Ishikawa (cell line): ENCODE results near the gene C2orf81.

ENCODE experiments used
- CEBPB ChIP-seq: IDR thresholded peaks from 2 replicates; pipeline ENCODE4 v1.6.1; 2012
- CREB1 ChIP-seq: IDR thresholded peaks from 2 replicates; pipeline ENCODE4 v1.6.1; 2012; ENCODE audit warnings: low read depth
- EGR1 ChIP-seq: IDR thresholded peaks from 2 replicates; pipeline ENCODE4 v1.6.1; 2012
- EP300 ChIP-seq: IDR thresholded peaks from 2 replicates; pipeline ENCODE4 v1.6.1; 2012; ENCODE audit warnings: borderline replicate concordance
- FOXM1 ChIP-seq: IDR thresholded peaks from 2 replicates; pipeline ENCODE4 v1.6.1; 2012; ENCODE audit warnings: low read depth, borderline replicate concordance
- MAX ChIP-seq: IDR thresholded peaks from 2 replicates; pipeline ENCODE4 v1.6.1; 2012
- NFIC ChIP-seq: IDR thresholded peaks from 2 replicates; pipeline ENCODE4 v1.6.1; 2012
- RAD21 ChIP-seq: IDR thresholded peaks from 2 replicates; pipeline ENCODE4 v1.6.1; 2012; ENCODE audit warnings: low read depth
- REST ChIP-seq: IDR thresholded peaks from 2 replicates; pipeline ENCODE4 v1.6.1; 2012; ENCODE audit warnings: low read depth, mild to moderate bottlenecking
- TAF1 ChIP-seq: IDR thresholded peaks from 2 replicates; pipeline ENCODE4 v1.6.1; 2012; ENCODE audit warnings: low read depth, mild to moderate bottlenecking
- TCF12 ChIP-seq: IDR thresholded peaks from 2 replicates; pipeline ENCODE4 v1.6.1; 2012; ENCODE audit warnings: low read depth
- TEAD4 ChIP-seq: IDR thresholded peaks from 2 replicates; pipeline ENCODE4 v1.6.1; 2012
- YY1 ChIP-seq: IDR thresholded peaks from 2 replicates; pipeline ENCODE4 v1.6.1; 2012; ENCODE audit warnings: low read depth
- ZBTB7A ChIP-seq: IDR thresholded peaks from 2 replicates; pipeline ENCODE4 v1.6.1; 2012; ENCODE audit warnings: low read depth
- TF ChIP-seq, protein P1 (sequence below): IDR thresholded peaks from 2 replicates; pipeline ENCODE4 v1.6.1; 2012

Gene C2orf81

DNA sequence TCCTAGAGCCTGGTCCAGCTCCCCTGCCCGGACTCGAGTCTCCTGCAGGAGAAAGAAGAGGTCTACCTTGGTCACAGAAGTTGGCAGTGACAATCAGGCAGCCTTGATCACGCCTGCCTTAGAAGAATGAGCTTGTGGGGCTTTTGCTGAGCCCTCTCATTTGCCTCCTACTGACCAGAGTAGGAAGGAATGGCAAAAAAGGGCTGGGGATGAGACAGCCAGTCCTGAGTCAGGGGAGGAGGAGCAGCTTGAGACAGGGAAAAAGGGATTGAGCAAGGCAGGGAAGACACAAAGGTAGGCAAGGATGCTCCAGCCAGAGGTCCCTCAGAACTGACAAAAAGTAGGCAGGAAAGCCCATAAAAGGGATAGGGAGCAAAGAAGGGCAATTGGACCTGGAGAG is 6.1 kb upstream of the C2orf81 start:
- TF ChIP-seq EP300 (no peak), TAF1 (no peak), RAD21 (no peak), YY1 (no peak), ZBTB7A (no peak), EGR1 (no peak), CEBPB (no peak)

GRCh38 chr2:74426181-74426758 is 4.9 kb upstream of the C2orf81 start:
- TF ChIP-seq NFIC (no peak), YY1 (no peak), EGR1 (no peak), FOXM1 (no peak), TCF12 (no peak), ZBTB7A (no peak), CEBPB (no peak), RAD21 (no peak), CREB1 (no peak), TEAD4 (no peak), MAX (no peak), EP300 (no peak), TAF1 (no peak), REST (no peak)
- TF ChIP-seq, protein P1, sequence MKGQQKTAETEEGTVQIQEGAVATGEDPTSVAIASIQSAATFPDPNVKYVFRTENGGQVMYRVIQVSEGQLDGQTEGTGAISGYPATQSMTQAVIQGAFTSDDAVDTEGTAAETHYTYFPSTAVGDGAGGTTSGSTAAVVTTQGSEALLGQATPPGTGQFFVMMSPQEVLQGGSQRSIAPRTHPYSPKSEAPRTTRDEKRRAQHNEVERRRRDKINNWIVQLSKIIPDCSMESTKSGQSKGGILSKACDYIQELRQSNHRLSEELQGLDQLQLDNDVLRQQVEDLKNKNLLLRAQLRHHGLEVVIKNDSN: no peak

- TF ChIP-seq NFIC (no peak), EP300 (no peak), CREB1 (no peak), TCF12 (no peak), ZBTB7A (no peak), TEAD4 (no peak), REST (no peak), YY1 (no peak), FOXM1 (no peak), RAD21 (no peak), EGR1 (no peak), MAX (no peak)
- TF ChIP-seq, protein P1: no peak
Measured at GRCh38 chr2:74425523-74425922, 4.1 kb upstream of the C2orf81 start.

- no peak for TF ChIP-seq NFIC
Measured at GRCh38 chr2:74424995-74425406, 3.6 kb upstream of the C2orf81 start.

DNA sequence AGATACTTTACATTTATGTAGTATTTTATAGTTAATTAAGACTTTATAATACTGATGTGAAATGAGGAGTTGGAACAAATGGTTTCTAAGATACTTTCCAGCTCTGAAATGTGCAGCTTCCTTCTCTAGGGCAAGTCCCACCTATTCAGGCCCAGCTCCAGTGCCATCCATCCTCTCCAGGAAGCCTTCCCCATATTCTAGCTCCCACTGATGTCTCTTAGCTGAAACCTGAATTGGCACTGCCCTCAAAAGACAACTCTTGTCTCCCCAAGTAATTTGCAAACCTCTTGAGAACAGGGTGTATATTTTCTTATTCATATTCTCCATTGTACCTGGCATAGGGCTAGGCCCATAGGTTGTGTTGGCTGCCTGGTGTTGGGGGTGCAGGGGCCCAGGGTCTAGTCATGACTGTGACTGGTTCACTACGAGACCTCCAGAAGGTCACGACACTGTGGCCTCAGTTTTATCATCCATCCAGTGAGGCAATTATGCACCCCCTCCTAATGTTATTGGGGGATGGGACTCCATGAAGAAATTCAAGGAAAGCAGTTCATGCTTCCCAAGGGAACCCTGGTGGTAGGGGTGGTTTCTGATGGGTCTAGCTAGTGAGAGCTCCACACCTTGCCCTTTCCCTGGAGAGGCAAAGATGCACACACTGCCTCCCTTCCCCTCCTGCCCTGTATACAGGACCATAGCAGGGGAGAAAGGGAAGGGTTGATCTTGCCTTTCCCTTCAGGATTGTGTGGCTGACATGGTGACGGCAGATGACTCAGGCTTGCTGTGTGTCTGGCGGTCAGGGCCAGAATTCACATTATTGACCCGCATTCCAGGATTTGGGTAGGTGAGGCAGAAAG is 2.9 kb upstream of the C2orf81 start:
- TF ChIP-seq NFIC (no peak), RAD21 (no peak), EGR1 (no peak), EP300 (no peak), ZBTB7A (no peak)
- TF ChIP-seq, protein P1: no peak
